Lung (tissue), 12 donors: ENCODE measurements around the gene C3AR1. TPM values are rescaled to one million over a fixed set of nuclear protein-coding genes. Genes with fewer than 3 reads are reported as not detected.
A peak's percentile ranks its signal among the peaks of the same experiment; 100 is the strongest.

Source experiments
- ATAC-seq: fragments of 200-7000 bp; cut with Tn5 transposase; one replicate; pipeline ENCODE4 v1.9.1; 2020; ENCODE audit warnings: moderate number of reproducible peaks; ENCODE audit not compliant: insufficient read depth, low FRiP score
- DNase-seq, 3 donors: peaks; one replicate each; pipeline ENCODE4 v3.0.0-alpha.2; 2013 to 2017
- H3K27ac ChIP-seq, 2 donors: one replicate each; pipeline ENCODE4 v1.5.1; 2013; ENCODE audit warnings: mild to moderate bottlenecking in 2 of 2, moderate library complexity in 2 of 2, control low read depth in 1 of 2, inconsistent platforms in 1 of 2, low read depth in 1 of 2, low read length in 1 of 2
- H3K27me3 ChIP-seq, 3 donors: one replicate each; pipeline ENCODE4 v1.5.1; 2013; ENCODE audit warnings: low read length in 2 of 3; ENCODE audit not compliant: control insufficient read depth in 3 of 3, insufficient read depth in 3 of 3
- H3K36me3 ChIP-seq, 4 donors: one replicate each; pipeline ENCODE4 v1.5.1; 2013; ENCODE audit warnings: low read length in 4 of 4, mild to moderate bottlenecking in 1 of 4, moderate library complexity in 1 of 4; ENCODE audit not compliant: control insufficient read depth in 4 of 4, insufficient read depth in 4 of 4
- H3K4me1 ChIP-seq, 5 donors: one replicate each; pipeline ENCODE4 v1.5.1; 2013; ENCODE audit warnings: low read length in 5 of 5, mild to moderate bottlenecking in 2 of 5, moderate library complexity in 1 of 5; ENCODE audit not compliant: control insufficient read depth in 5 of 5, insufficient read depth in 5 of 5
- H3K4me3 ChIP-seq: one replicate; pipeline ENCODE4 v1.5.1; 2013; ENCODE audit warnings: mild to moderate bottlenecking, control low read depth, moderate library complexity
- H3K9ac ChIP-seq, 2 donors: one replicate each; pipeline ENCODE4 v1.5.1; 2013; ENCODE audit warnings: low read length in 2 of 2, control low read depth in 1 of 2; ENCODE audit not compliant: insufficient read depth in 1 of 2
- H3K9me3 ChIP-seq, 4 donors: one replicate each; pipeline ENCODE4 v1.5.1; 2013; ENCODE audit warnings: low read length in 3 of 4, mild to moderate bottlenecking in 1 of 4, moderate library complexity in 1 of 4; ENCODE audit not compliant: control insufficient read depth in 4 of 4, insufficient read depth in 3 of 4
- CTCF ChIP-seq: IDR thresholded peaks from 2 replicates; pipeline ENCODE4 v1.5.1; 2012; ENCODE audit warnings: mild to moderate bottlenecking; ENCODE audit errors: control extremely low read depth, extremely low read depth
- WGBS, 2 donors: extraction: QIAGEN DNeasy Blood & Tissue Kit; methylation state at CpG; one replicate each; pipeline ENCODE4 v1.1.7; 2013; 5-methylcytosine and 5-hydroxymethylcytosine counted together
- polyA plus RNA-seq, 2 donors: library from polyadenylated mRNA; stranded (reverse); fragments of 200-250 nt; gene quantifications; one replicate each; pipeline ENCODE4 v1.2.1, GENCODE V29; 2013
- total RNA-seq, 2 donors: library from RNA; depleted of rRNA in 1 of 2; stranded (reverse); fragments of >200 nt in 1 of 2; gene quantifications; one replicate each; pipeline ENCODE4 v1.2.1, GENCODE V29; 2014 to 2021
- donor health status: control.
- donor health status: control.
- donor health status: Bipolar disorder and iron deficiency.
- donor health status: healthy.
- donor health status: DM: yes; HTN: yes; CAD: no.

Gene C3AR1
- total and polyA plus RNA-seq, 4 donors, result 6.9 to 209 (median 26.3) TPM

GRCh38 chr12:8057306-8057705, 8.9 kb downstream of the C3AR1 start:
- Histone ChIP-seq H3K9ac (no peak overlapping the region), H3K4me3 (no peak overlapping the region), H3K27ac (no peak overlapping the region), H3K27me3 (no peaks in the 10 kb centered on the region), H3K9me3 (no peaks in the 10 kb centered on the region), H3K4me1 (peaks cover 0 to 9% (median 0%) of the 10 kb centered on the region in 5 donors), H3K36me3 (peaks cover 4 to 28% (median 13%) of the 10 kb centered on the region in 4 donors)
- 33 to 53% methylated on average over 2 of the region's 2 CpGs for WGBS, 2 donors
- DNase-seq (no peak), ATAC-seq (no peak)
- TF ChIP-seq CTCF, result no peak

DNA sequence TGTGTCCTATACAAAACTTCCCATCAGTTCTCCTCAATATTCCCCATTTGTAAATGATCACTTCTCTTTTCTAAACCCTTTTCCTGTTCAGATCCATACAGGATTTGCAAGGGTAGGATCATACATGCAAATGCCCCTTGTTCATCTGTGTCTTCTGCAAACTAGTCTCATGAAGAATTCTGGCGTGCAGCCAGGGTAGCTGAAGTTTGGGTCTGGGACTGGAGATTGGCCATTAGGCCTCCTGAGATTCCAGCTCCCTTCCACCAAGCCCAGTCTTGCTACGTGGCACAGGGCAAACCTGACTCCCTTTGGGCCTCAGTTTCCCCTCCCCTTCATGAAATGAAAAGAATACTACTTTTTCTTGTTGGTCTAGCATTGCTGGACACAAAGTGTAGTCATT, 11.3 kb downstream of the C3AR1 start:
- H3K9me3 ChIP-seq, result no peaks in the 10 kb centered on the region
- H3K4me3 ChIP-seq, result no peak overlapping the region
- H3K4me1 ChIP-seq, result peaks cover 0 to 9% (median 0%) of the 10 kb centered on the region in 5 donors
- H3K9ac ChIP-seq, result no peak overlapping the region
- DNase-seq (no peak), ATAC-seq (no peak)
- H3K27ac ChIP-seq, result no peak overlapping the region
- no peak for TF ChIP-seq CTCF
- H3K27me3 ChIP-seq, result no peaks in the 10 kb centered on the region
- WGBS, 2 donors, result 91 to 96% methylated on average over 2 of the region's 2 CpGs
- peaks cover 13 to 40% (median 25%) of the 10 kb centered on the region in 4 donors for H3K36me3 ChIP-seq

DNA sequence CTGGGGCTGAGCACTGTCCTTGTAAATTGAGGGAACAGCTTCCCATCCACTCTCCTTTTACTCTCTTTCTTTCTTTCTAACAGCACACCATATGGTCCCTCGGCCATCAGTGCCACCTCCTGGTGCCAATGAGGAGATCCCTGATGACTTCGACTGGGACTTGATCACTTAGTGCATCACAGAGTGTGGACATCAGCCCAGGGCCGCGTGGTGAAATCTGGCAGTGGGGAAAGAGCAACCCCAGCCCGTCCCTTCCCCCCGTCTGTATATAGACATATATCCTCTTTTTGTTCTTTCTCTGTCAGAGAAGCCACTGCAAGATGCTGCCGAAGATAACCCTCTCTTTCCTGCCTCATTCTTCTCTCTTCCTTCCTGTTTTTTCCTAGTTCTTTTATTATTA, 13.5 kb downstream of the C3AR1 start:
- Histone ChIP-seq H3K27me3 (no peaks in the 10 kb centered on the region), H3K4me1 (peaks cover 0 to 6% (median 0%) of the 10 kb centered on the region in 5 donors), H3K9ac (no peak overlapping the region), H3K9me3 (no peaks in the 10 kb centered on the region), H3K36me3 (peaks cover 32 to 53% (median 39%) of the 10 kb centered on the region in 4 donors), H3K27ac (no peak overlapping the region), H3K4me3 (no peak overlapping the region)
- WGBS, 2 donors, result 24 to 51% methylated on average over 7 of the region's 7 CpGs
- no peak for TF ChIP-seq CTCF
- DNase-seq (no peak), ATAC-seq (no peak)

GRCh38 chr12:8050600-8051250, 15.4 kb downstream of the C3AR1 start:
- no peak for ATAC-seq

More at GRCh38 chr12:8050600-8051250, 15.4 kb downstream of the C3AR1 start:
- no peak overlapping the region for H3K4me3 ChIP-seq
- no peak overlapping the region for H3K9ac ChIP-seq
- H3K9me3 ChIP-seq, result no peaks in the 10 kb centered on the region
- no peaks in the 10 kb centered on the region for H3K4me1 ChIP-seq
- DNase-seq, result no peak
- WGBS, 2 donors, result 86% methylated on average over 7 of the region's 7 CpGs
- peaks cover 37 to 54% (median 45%) of the 10 kb centered on the region in 4 donors for H3K36me3 ChIP-seq
- H3K27me3 ChIP-seq, result no peaks in the 10 kb centered on the region
- TF ChIP-seq CTCF, result no peak
- H3K27ac ChIP-seq, result peak overlapping the region in 1 of 2 donors; percentile 29
